Sigmoid colon (tissue), 7 donors: ENCODE data around the gene VAT1L. TPM values are rescaled to one million over a fixed set of nuclear protein-coding genes. Genes with fewer than 3 reads are reported as not detected.

Source experiments
- DNase-seq: peaks from one replicate; pipeline ENCODE4 v3.0.0-alpha.2; 2019
- H3K27ac ChIP-seq, 4 donors: fragments of 200-600 bp; sonication (generic); one replicate each; pipeline ENCODE4 v1.5.1; 2016 to 2019; ENCODE audit warnings: mild to moderate bottlenecking in 1 of 4
- H3K27me3 ChIP-seq, 3 donors: fragments of 200-600 bp; sonication (generic); one replicate each; pipeline ENCODE4 v1.5.1; 2019; ENCODE audit warnings: mild to moderate bottlenecking in 1 of 3
- H3K36me3 ChIP-seq, 4 donors: fragments of 200-600 bp; sonication (generic); one replicate each; pipeline ENCODE4 v1.5.1; 2016 to 2019
- H3K4me1 ChIP-seq, 4 donors: fragments of 200-600 bp; sonication (generic); one replicate each; pipeline ENCODE4 v1.5.1; 2017 to 2019
- H3K4me3 ChIP-seq, 4 donors: fragments of 200-600 bp; sonication (generic); one replicate each; pipeline ENCODE4 v1.5.1; 2017 to 2019; ENCODE audit warnings: mild to moderate bottlenecking in 2 of 4, moderate library complexity in 1 of 4
- H3K9me3 ChIP-seq, 4 donors: fragments of 200-600 bp in 3 of 4; sonication (generic) in 3 of 4; one replicate each; pipeline versions ENCODE4 v1.5.1 to v1.6.1; 2013 to 2019
- CTCF ChIP-seq, 4 experiments: fragments of 450-650 bp in 3 of 4; fragments of 200-600 bp in 1 of 4; IDR thresholded peaks; one replicate each; pipeline ENCODE4 v1.5.1; 2016 to 2019; ENCODE audit warnings: antibody characterized with exemption in 4 of 4, mild to moderate bottlenecking in 3 of 4, moderate library complexity in 2 of 4
- EP300 ChIP-seq, 4 donors: sonication (generic); formaldehyde crosslinking; IDR thresholded peaks; one replicate each; pipeline ENCODE4 v1.6.1; 2017; ENCODE audit warnings: antibody characterized with exemption in 4 of 4
- POLR2A ChIP-seq, 2 donors: fragments of 450-650 bp; IDR thresholded peaks; one replicate each; pipeline ENCODE4 v1.6.1; 2016; ENCODE audit warnings: antibody characterized with exemption in 2 of 2, mild to moderate bottlenecking in 2 of 2, moderate library complexity in 2 of 2
- POLR2AphosphoS5 ChIP-seq, 4 donors: sonication (generic); formaldehyde crosslinking; IDR thresholded peaks; one replicate each; pipeline ENCODE4 v1.6.1; 2017; ENCODE audit warnings: antibody characterized with exemption in 4 of 4
- WGBS, 2 donors: extraction: QIAGEN DNeasy Blood & Tissue Kit; methylation state at CpG; one replicate each; pipeline ENCODE4 v1.1.7; 2013; 5-methylcytosine and 5-hydroxymethylcytosine counted together
- intact Hi-C: fragments of 100-400 bp; cut with DNase I; formaldehyde crosslinking; loops from one replicate; pipeline ENCODE4 v1.15.1; 2023
- polyA plus RNA-seq, 3 donors: library from polyadenylated mRNA; stranded (reverse); fragments of 200-250 nt; gene quantifications; one replicate each; pipeline ENCODE4 v1.2.3, GENCODE V29; 2013
- total RNA-seq, 4 donors: library from RNA; depleted of rRNA; stranded (reverse); fragments of >200 nt; gene quantifications; one replicate each; pipeline ENCODE4 v1.1.0, GENCODE V29; 2016
- donor health status: healthy with polysubstance abuse.
- donor health status: Bipolar disorder and iron deficiency.
- donor health status: healthy.

Gene VAT1L
- total and polyA plus RNA-seq, 7 donors: 0.60 to 6.4 (median 4.5) TPM

- Histone ChIP-seq H3K27me3 (no peaks in the 10 kb centered on the region), H3K4me3 (no peak overlapping the region), H3K27ac (no peak overlapping the region), H3K36me3 (no peaks in the 10 kb centered on the region), H3K4me1 (no peaks in the 10 kb centered on the region), H3K9me3 (no peaks in the 10 kb centered on the region)
- TF ChIP-seq EP300 (IDR thresholded peaks at IDR 0.05) (no peak), POLR2A (IDR thresholded peaks at IDR 0.05) (no peak), CTCF (IDR thresholded peaks at IDR 0.05) (no peak), POLR2AphosphoS5 (IDR thresholded peaks at IDR 0.05) (no peak)
- intact Hi-C loops: no loop called here
- 53 to 60% methylated on average over 2 of the region's 2 CpGs for WGBS, 2 donors
- DNase-seq: no peak
Measured at GRCh38 chr16:77881355-77882030, 93.1 kb downstream of the VAT1L start.

- Histone ChIP-seq H3K4me3 (no peak overlapping the region), H3K36me3 (no peaks in the 10 kb centered on the region), H3K27me3 (no peaks in the 10 kb centered on the region), H3K27ac (no peak overlapping the region), H3K4me1 (no peaks in the 10 kb centered on the region), H3K9me3 (no peaks in the 10 kb centered on the region)
- TF ChIP-seq POLR2AphosphoS5 (IDR thresholded peaks at IDR 0.05) (no peak), EP300 (IDR thresholded peaks at IDR 0.05) (no peak), CTCF (IDR thresholded peaks at IDR 0.05) (no peak)
- 71 to 76% methylated on average over 1 of the region's 1 CpG for WGBS, 2 donors
- intact Hi-C loops: no loop called here
- no peak for DNase-seq
Measured at GRCh38 chr16:77882358-77882757, 94.0 kb downstream of the VAT1L start.

- Histone ChIP-seq H3K4me3 (no peak overlapping the region), H3K36me3 (no peaks in the 10 kb centered on the region), H3K27me3 (no peaks in the 10 kb centered on the region), H3K9me3 (no peaks in the 10 kb centered on the region), H3K27ac (no peak overlapping the region), H3K4me1 (no peaks in the 10 kb centered on the region)
- TF ChIP-seq POLR2A (IDR thresholded peaks at IDR 0.05) (no peak), EP300 (IDR thresholded peaks at IDR 0.05) (no peak), CTCF (IDR thresholded peaks at IDR 0.05) (no peak), POLR2AphosphoS5 (IDR thresholded peaks at IDR 0.05) (no peak)
- no peak for DNase-seq
- WGBS, 2 donors: 62 to 75% methylated on average over 6 of the region's 6 CpGs
- intact Hi-C loops: no loop called here
Measured at GRCh38 chr16:77885571-77886295, 97.4 kb downstream of the VAT1L start.

GRCh38 chr16:77888871-77889270 is 100.5 kb downstream of the VAT1L start:
- Histone ChIP-seq H3K4me1 (no peaks in the 10 kb centered on the region), H3K4me3 (no peak overlapping the region), H3K9me3 (no peaks in the 10 kb centered on the region), H3K27me3 (no peaks in the 10 kb centered on the region), H3K36me3 (no peaks in the 10 kb centered on the region), H3K27ac (no peak overlapping the region)
- TF ChIP-seq CTCF (IDR thresholded peaks at IDR 0.05) (no peak), EP300 (IDR thresholded peaks at IDR 0.05) (no peak), POLR2A (IDR thresholded peaks at IDR 0.05) (no peak), POLR2AphosphoS5 (IDR thresholded peaks at IDR 0.05) (no peak)
- DNase-seq: no peak
- intact Hi-C loops: no loop called here
- 14 to 50% methylated on average over 7 of the region's 7 CpGs for WGBS, 2 donors
